Measurements from ENCODE around the gene DUOX1. TPM values are rescaled to one million over a fixed set of nuclear protein-coding genes. Genes with fewer than 3 reads are reported as not detected.

DUOX1 gene
- total and polyA plus RNA-seq, 2 donors = 0.61 to 4.3 TPM

DNA sequence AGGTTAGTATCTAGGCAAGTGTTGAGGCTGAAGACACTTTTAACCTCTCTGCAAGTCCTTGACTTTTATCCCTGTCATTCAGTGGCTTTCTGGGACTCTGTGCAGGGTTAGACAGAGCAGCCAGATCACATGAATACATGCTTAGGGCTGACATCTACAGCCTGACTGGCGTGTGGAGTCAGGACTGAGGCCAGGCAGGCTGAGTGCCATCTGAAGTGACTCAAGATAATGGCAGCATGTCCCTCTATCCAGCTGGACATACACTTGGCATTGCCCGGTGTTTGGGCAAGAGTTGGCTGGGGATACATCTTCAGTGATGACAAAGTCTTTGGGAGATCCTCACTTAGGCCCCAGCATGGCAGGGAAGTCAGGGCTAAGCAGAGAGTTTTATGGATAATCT, 38.2 kb upstream of the DUOX1 start:
- Histone ChIP-seq H3K4me3 (ENCODE audit: low read length in 2 of 2) (no peak overlapping the region), H3K4me1 (ENCODE audit: control insufficient read depth in 2 of 2, insufficient read depth in 2 of 2, low read length in 2 of 2) (no peaks in the 10 kb centered on the region), H3K36me3 (ENCODE audit: control insufficient read depth in 2 of 2, insufficient read depth in 2 of 2, low read length in 1 of 2) (no peaks in the 10 kb centered on the region), H3K27me3 (ENCODE audit: control insufficient read depth in 2 of 2, insufficient read depth in 1 of 2, low read length in 1 of 2) (peaks cover 2 to 7% of the 10 kb centered on the region in 2 donors), H3K27ac (ENCODE audit: low read depth in 1 of 2, low read length in 1 of 2) (no peak overlapping the region), H3K9me3 (ENCODE audit: control insufficient read depth in 2 of 2, insufficient read depth in 1 of 2, low read length in 1 of 2) (no peaks in the 10 kb centered on the region)
- 95% methylated on average over 2 of the region's 2 CpGs for WGBS
- DNase-seq (ENCODE audit: low read depth in 6 of 9, low spot score in 9 of 9) = no peak

DNA sequence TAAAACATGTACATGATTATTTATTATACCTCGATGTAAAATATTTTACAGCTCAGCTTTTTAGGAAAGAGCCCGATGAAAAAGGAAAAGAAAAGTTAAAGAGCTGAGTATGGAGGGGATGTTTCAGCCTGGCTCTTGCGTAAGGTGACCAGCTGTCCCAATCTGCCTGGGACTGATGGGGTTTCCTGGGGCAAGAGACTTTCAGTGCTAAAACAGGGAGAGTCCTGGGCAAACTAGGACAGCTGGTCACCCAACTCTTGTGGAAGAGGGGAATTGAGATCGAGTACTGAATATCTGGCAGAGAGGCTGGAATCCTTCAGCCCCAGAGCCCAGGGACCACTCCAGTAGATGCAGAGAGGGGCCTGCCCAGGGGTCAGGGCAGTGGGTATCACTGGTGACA, 36.8 kb upstream of the DUOX1 start:
- no peak for DNase-seq (ENCODE audit: low read depth in 6 of 9, low spot score in 9 of 9)
- H3K36me3 ChIP-seq (ENCODE audit: control insufficient read depth in 2 of 2, insufficient read depth in 2 of 2, low read length in 1 of 2) = no peaks in the 10 kb centered on the region
- no peaks in the 10 kb centered on the region for H3K9me3 ChIP-seq (ENCODE audit: control insufficient read depth in 2 of 2, insufficient read depth in 1 of 2, low read length in 1 of 2)
- 96% methylated on average over 4 of the region's 4 CpGs for WGBS
- H3K4me3 ChIP-seq (ENCODE audit: low read length in 2 of 2) = no peak overlapping the region
- no peak overlapping the region for H3K27ac ChIP-seq (ENCODE audit: low read depth in 1 of 2, low read length in 1 of 2)
- peaks cover 2 to 7% of the 10 kb centered on the region in 2 donors for H3K27me3 ChIP-seq (ENCODE audit: control insufficient read depth in 2 of 2, insufficient read depth in 1 of 2, low read length in 1 of 2)
- no peaks in the 10 kb centered on the region for H3K4me1 ChIP-seq (ENCODE audit: control insufficient read depth in 2 of 2, insufficient read depth in 2 of 2, low read length in 2 of 2)

DNA sequence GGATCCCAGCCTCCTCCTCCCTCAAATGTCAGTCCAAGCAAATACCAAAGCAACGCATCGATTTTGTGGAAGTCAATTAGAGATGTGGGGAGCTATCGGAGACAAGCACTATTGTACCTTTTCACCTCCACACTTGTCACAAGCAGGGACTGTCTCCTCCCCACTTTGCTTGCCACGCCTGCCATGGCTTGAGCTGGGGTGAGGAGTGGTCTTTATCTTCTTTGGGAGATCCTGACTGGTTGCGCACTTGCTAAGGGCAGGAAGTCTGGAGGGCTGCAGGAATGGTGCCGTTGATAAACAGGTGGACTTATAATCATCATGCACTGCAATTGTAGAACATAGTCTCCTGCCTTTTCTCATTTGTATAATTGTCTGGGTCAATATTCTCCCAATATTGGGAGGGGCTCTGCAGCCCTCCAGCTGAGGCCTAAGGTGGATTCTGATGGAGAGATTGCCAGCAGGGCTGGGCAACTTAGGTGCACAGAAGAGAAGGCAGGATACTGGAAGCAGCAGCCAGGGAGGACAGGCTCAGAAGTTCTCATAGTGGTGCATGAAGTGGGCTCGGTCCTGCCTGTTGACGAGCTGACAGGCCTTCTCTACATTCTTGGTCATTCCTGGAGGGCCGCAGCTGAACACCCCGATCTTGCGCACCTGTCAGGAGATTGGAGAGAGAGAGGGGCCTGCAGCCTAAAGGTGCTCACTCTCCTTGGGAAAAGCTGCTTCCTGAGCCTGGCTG, 36.0 kb upstream of the DUOX1 start:
- H3K4me1 ChIP-seq (ENCODE audit: control insufficient read depth in 2 of 2, insufficient read depth in 2 of 2, low read length in 2 of 2) = no peaks in the 10 kb centered on the region
- no peak for DNase-seq (ENCODE audit: low read depth in 6 of 9, low spot score in 9 of 9)
- H3K27me3 ChIP-seq (ENCODE audit: control insufficient read depth in 2 of 2, insufficient read depth in 1 of 2, low read length in 1 of 2) = peaks cover 2 to 3% of the 10 kb centered on the region in 2 donors
- WGBS = 95% methylated on average over 11 of the region's 11 CpGs
- H3K9me3 ChIP-seq (ENCODE audit: control insufficient read depth in 2 of 2, insufficient read depth in 1 of 2, low read length in 1 of 2) = no peaks in the 10 kb centered on the region
- no peaks in the 10 kb centered on the region for H3K36me3 ChIP-seq (ENCODE audit: control insufficient read depth in 2 of 2, insufficient read depth in 2 of 2, low read length in 1 of 2)
- no peak overlapping the region for H3K4me3 ChIP-seq (ENCODE audit: low read length in 2 of 2)
- H3K27ac ChIP-seq (ENCODE audit: low read depth in 1 of 2, low read length in 1 of 2) = no peak overlapping the region

DNA sequence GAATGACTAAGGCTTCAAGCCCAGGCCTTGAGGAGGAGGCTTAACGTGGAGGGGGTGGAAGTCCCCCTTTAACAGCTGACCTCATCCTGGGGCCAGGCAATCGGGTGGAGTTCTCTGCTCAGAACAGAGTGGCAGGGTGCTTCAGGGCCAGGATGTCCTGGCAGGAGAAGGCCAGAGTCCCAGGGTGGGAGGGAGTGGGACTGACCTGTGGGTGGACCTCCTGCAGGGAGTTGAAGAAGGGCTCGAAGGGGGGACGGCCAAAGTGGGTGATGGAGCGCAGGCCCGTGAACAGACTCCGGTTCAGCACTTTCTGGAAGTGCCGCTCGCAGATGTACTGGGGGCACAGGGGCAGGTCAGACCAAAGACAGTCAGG, 35.5 kb upstream of the DUOX1 start:
- no peak overlapping the region for H3K27ac ChIP-seq (ENCODE audit: low read depth in 1 of 2, low read length in 1 of 2)

DNA sequence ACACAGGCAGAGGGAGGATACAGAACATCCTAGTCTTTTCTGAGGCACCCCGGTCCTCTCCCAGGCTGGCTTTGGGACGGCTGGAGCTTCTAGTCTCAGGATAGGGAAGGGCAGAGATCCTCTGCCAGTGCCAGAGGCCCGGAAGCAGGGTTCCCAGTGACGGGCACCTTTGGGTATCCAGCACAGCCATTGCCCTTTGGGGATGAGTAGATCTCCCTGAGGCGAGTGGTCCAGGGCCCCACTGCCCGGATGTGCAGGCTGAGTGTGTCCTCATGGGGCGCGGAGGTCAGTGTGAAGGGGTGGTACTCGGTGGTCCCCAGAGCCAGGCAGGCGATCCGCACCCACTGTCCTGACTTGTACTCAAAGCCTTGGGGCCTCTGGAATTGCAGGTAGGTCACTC, 34.1 kb upstream of the DUOX1 start:
- Histone ChIP-seq H3K36me3 (ENCODE audit: control insufficient read depth in 2 of 2, insufficient read depth in 2 of 2, low read length in 1 of 2) (no peaks in the 10 kb centered on the region), H3K9me3 (ENCODE audit: control insufficient read depth in 2 of 2, insufficient read depth in 1 of 2, low read length in 1 of 2) (no peaks in the 10 kb centered on the region), H3K27me3 (ENCODE audit: control insufficient read depth in 2 of 2, insufficient read depth in 1 of 2, low read length in 1 of 2) (peaks cover 2 to 4% of the 10 kb centered on the region in 2 donors), H3K27ac (ENCODE audit: low read depth in 1 of 2, low read length in 1 of 2) (no peak overlapping the region), H3K4me3 (ENCODE audit: low read length in 2 of 2) (no peak overlapping the region), H3K4me1 (ENCODE audit: control insufficient read depth in 2 of 2, insufficient read depth in 2 of 2, low read length in 2 of 2) (no peaks in the 10 kb centered on the region)
- no peak for DNase-seq (ENCODE audit: low read depth in 6 of 9, low spot score in 9 of 9)
- WGBS = 96% methylated on average over 11 of the region's 11 CpGs

More for the DNA sequence above, 35.5 kb upstream of the DUOX1 start:
- H3K36me3 ChIP-seq (ENCODE audit: control insufficient read depth in 2 of 2, insufficient read depth in 2 of 2, low read length in 1 of 2) = no peaks in the 10 kb centered on the region
- H3K27me3 ChIP-seq (ENCODE audit: control insufficient read depth in 2 of 2, insufficient read depth in 1 of 2, low read length in 1 of 2) = peaks cover 2% of the 10 kb centered on the region in 2 donors
- no peaks in the 10 kb centered on the region for H3K9me3 ChIP-seq (ENCODE audit: control insufficient read depth in 2 of 2, insufficient read depth in 1 of 2, low read length in 1 of 2)
- no peaks in the 10 kb centered on the region for H3K4me1 ChIP-seq (ENCODE audit: control insufficient read depth in 2 of 2, insufficient read depth in 2 of 2, low read length in 2 of 2)
- DNase-seq (ENCODE audit: low read depth in 6 of 9, low spot score in 9 of 9) = no peak
- 92% methylated on average over 9 of the region's 9 CpGs for WGBS
- H3K4me3 ChIP-seq (ENCODE audit: low read length in 2 of 2) = no peak overlapping the region

DNA sequence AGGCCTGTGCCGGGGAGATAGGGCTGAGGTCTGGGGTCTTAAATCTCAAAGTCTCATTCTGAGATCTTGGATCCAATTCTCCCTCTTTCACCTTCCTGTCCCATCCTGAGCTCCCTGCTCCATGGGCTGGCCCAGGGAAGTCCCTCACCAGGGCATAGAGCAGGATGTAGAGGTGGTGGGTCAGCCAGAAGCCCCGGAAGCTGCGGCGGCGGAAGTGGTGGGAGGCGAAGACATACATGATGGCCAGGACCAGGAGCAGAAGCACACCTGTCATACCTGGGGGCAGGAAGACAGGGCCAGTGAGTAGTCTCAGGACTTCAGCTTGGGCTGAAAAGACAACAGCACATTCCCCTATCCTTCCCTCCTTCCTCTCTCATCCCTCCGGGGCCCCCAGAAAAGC, 32.3 kb upstream of the DUOX1 start:
- no peak overlapping the region for H3K27ac ChIP-seq (ENCODE audit: low read depth in 1 of 2, low read length in 1 of 2)
- H3K36me3 ChIP-seq (ENCODE audit: control insufficient read depth in 2 of 2, insufficient read depth in 2 of 2, low read length in 1 of 2) = no peaks in the 10 kb centered on the region
- 97% methylated on average over 7 of the region's 7 CpGs for WGBS
- no peaks in the 10 kb centered on the region for H3K9me3 ChIP-seq (ENCODE audit: control insufficient read depth in 2 of 2, insufficient read depth in 1 of 2, low read length in 1 of 2)
- no peak overlapping the region for H3K4me3 ChIP-seq (ENCODE audit: low read length in 2 of 2)
- no peaks in the 10 kb centered on the region for H3K4me1 ChIP-seq (ENCODE audit: control insufficient read depth in 2 of 2, insufficient read depth in 2 of 2, low read length in 2 of 2)
- H3K27me3 ChIP-seq (ENCODE audit: control insufficient read depth in 2 of 2, insufficient read depth in 1 of 2, low read length in 1 of 2) = peaks cover 0 to 4% of the 10 kb centered on the region in 2 donors
- DNase-seq (ENCODE audit: low read depth in 6 of 9, low spot score in 9 of 9) = no peak

DNA sequence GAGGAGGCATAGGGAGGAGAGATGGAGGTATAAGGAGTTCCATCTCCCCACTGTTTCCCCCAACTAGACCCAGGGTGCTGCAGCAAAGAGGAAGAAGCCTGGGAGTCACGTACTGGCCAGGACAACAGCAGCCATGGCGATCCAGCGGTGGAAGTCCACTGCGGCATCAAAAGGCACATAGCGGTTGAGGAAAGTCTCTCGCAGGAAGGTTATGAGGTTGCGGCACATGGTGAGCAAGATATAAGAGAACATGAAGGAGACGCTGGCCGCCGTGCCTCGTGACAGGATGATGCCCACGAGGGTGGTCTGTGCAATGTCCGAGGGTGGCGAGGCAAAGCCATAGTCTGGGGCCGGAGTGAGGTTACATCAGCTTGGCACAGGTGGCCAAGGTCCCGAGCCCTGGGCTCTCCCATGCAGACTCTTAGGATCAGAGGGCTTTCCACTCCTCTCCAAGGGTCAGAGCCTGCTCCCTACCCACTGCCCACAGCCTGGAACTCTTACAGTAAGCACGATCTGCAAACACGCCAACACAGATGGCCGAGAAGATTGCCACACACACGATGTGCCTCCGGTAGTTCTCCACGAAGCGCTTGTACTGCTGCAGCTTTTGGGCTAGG, 30.1 kb upstream of the DUOX1 start:
- WGBS = 91% methylated on average over 23 of the region's 23 CpGs
- Histone ChIP-seq H3K4me1 (ENCODE audit: control insufficient read depth in 2 of 2, insufficient read depth in 2 of 2, low read length in 2 of 2) (no peaks in the 10 kb centered on the region), H3K27ac (ENCODE audit: low read depth in 1 of 2, low read length in 1 of 2) (no peak overlapping the region), H3K27me3 (ENCODE audit: control insufficient read depth in 2 of 2, insufficient read depth in 1 of 2, low read length in 1 of 2) (peaks cover 0 to 7% of the 10 kb centered on the region in 2 donors), H3K36me3 (ENCODE audit: control insufficient read depth in 2 of 2, insufficient read depth in 2 of 2, low read length in 1 of 2) (no peaks in the 10 kb centered on the region), H3K4me3 (ENCODE audit: low read length in 2 of 2) (no peak overlapping the region), H3K9me3 (ENCODE audit: control insufficient read depth in 2 of 2, insufficient read depth in 1 of 2, low read length in 1 of 2) (no peaks in the 10 kb centered on the region)
- no peak for DNase-seq (ENCODE audit: low read depth in 6 of 9, low spot score in 9 of 9)

DNA sequence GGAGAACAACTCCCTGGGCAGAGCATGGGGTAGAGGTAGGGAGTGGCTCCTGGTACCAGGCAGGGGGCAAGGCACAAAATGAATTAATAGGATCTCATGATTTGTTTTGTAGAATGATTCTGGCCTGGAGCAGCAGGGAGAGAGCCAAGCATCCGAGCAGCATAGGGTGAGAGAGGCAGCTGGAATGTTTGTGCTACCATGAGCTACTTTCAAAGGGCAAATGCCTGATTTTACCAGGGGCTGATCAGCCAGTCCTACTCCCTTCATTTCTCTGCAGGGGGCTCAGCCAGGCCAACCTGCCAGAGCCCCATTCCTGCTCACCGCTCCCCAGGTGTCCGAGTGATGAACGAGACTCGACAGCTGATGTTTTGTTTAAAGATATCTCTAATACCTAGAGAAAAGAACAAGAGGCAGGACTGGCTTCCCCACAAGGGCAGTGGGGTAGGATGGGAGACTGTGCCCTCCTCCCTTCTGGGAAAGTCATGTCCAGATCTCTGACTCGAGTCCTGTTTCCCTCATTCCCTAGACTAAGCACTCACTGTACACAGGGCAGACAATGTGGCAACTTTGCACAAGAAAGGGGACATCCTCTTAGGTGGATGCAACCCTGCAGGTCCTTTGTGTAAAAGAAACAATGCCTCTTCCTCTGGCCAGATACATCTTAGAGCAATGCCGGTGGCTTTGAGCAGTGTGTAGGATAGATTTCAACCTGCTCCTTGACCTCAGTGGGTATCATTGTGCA, 28.7 kb upstream of the DUOX1 start:
- no peak overlapping the region for H3K4me3 ChIP-seq (ENCODE audit: low read length in 2 of 2)
- WGBS = 78% methylated on average over 7 of the region's 7 CpGs
- no peak for DNase-seq (ENCODE audit: low read depth in 6 of 9, low spot score in 9 of 9)
- H3K4me1 ChIP-seq (ENCODE audit: control insufficient read depth in 2 of 2, insufficient read depth in 2 of 2, low read length in 2 of 2) = no peaks in the 10 kb centered on the region
- peaks cover 0 to 13% of the 10 kb centered on the region in 2 donors for H3K27me3 ChIP-seq (ENCODE audit: control insufficient read depth in 2 of 2, insufficient read depth in 1 of 2, low read length in 1 of 2)
- no peak overlapping the region for H3K27ac ChIP-seq (ENCODE audit: low read depth in 1 of 2, low read length in 1 of 2)
- no peaks in the 10 kb centered on the region for H3K36me3 ChIP-seq (ENCODE audit: control insufficient read depth in 2 of 2, insufficient read depth in 2 of 2, low read length in 1 of 2)
- H3K9me3 ChIP-seq (ENCODE audit: control insufficient read depth in 2 of 2, insufficient read depth in 1 of 2, low read length in 1 of 2) = no peaks in the 10 kb centered on the region

DNA sequence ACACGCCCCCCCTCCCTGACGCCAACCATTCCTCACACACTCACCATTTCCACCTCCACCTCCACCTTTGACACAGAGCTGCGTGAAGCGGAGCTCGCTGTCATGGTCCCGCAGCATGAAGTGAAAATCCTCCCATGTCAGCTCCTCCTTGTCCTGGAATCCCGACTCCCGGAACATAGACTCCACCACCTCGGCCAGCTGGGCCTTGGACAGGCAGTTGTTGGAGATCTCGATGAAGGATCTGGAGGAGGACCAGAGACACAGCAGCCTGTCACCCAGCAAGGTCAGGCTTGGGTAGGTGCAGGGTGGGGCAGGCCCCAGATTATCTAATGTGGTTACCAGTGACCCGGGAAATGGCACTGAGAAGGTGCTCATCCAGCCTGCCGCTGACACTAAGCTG, 28.0 kb upstream of the DUOX1 start:
- Histone ChIP-seq H3K4me1 (ENCODE audit: control insufficient read depth in 2 of 2, insufficient read depth in 2 of 2, low read length in 2 of 2) (no peaks in the 10 kb centered on the region), H3K9me3 (ENCODE audit: control insufficient read depth in 2 of 2, insufficient read depth in 1 of 2, low read length in 1 of 2) (no peaks in the 10 kb centered on the region), H3K4me3 (ENCODE audit: low read length in 2 of 2) (no peak overlapping the region), H3K27me3 (ENCODE audit: control insufficient read depth in 2 of 2, insufficient read depth in 1 of 2, low read length in 1 of 2) (peaks cover 0 to 16% of the 10 kb centered on the region in 2 donors), H3K27ac (ENCODE audit: low read depth in 1 of 2, low read length in 1 of 2) (no peak overlapping the region), H3K36me3 (ENCODE audit: control insufficient read depth in 2 of 2, insufficient read depth in 2 of 2, low read length in 1 of 2) (no peaks in the 10 kb centered on the region)
- no peak for DNase-seq (ENCODE audit: low read depth in 6 of 9, low spot score in 9 of 9)
- WGBS = 95% methylated on average over 12 of the region's 12 CpGs
